Effector memory CD8-positive, alpha-beta T cell (primary cell): ENCODE measurements around the gene ZNF697.

ENCODE experiments used
- ATAC-seq: fragments of 150-1000 bp; cut with Tn5 transposase; replicated peaks from 2 replicates; pipeline ENCODE4 v1.10.0; 2021; ENCODE audit warnings: mild to moderate bottlenecking, moderate library complexity
- DNase-seq, 3 experiments: peaks; one replicate each; pipeline ENCODE4 v3.0.0; 2021
- H3K27ac Mint-ChIP-seq, 2 donors: one replicate each; pipeline ENCODE4 v1.8.0; 2022; ENCODE audit warnings: mild to moderate bottlenecking in 2 of 2, mixed read lengths in 2 of 2, moderate library complexity in 2 of 2
- H3K27me3 Mint-ChIP-seq, 2 donors: one replicate each; pipeline ENCODE4 v1.8.0; 2022; ENCODE audit warnings: mixed read lengths in 2 of 2
- H3K36me3 Mint-ChIP-seq: one replicate; pipeline ENCODE4 v1.8.0; 2022; ENCODE audit warnings: mild to moderate bottlenecking, moderate library complexity, mixed read lengths; ENCODE audit not compliant: insufficient read depth
- H3K4me1 Mint-ChIP-seq, 2 donors: one replicate each; pipeline ENCODE4 v1.8.0; 2022; ENCODE audit warnings: low read depth in 2 of 2, mixed read lengths in 2 of 2
- H3K4me3 Mint-ChIP-seq, 2 donors: one replicate each; pipeline ENCODE4 v1.8.0; 2022; ENCODE audit warnings: mild to moderate bottlenecking in 2 of 2, mixed read lengths in 2 of 2, moderate library complexity in 2 of 2
- H3K9me3 Mint-ChIP-seq, 2 donors: one replicate each; pipeline ENCODE4 v1.8.0; 2022; ENCODE audit warnings: mixed read lengths in 2 of 2

Gene ZNF697

DNA sequence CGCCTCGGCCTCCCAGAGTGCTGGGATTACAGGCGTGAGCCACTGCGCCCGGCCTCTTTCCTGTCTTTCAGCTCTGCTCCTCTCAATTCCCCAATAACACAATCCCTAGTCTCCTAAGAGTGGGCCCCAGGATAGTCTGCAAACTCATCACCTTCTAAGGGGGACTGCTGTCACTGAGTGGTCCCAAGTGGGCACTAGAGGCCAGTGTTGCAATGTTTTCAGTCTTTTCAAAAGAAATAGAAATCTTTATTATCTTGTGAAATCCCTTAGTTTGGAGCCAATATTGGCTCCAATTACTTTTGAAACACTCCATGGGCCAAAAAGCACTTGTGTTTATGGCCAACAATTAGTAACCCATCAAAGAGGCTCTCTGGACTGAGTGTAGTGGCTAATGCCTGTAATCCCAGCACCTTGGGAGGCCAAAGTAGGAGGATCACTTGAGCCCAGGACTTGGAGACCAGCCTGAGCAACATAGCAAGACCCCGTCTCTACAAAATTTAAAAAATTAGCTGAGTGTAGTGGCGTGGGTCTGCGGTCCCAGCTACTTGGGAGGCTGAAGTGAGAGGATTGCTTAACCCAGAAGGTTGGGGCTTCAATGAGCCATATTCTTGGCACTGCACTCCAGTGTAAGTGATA lies 28.6 kb upstream of the ZNF697 start:
- Mint-ChIP-seq H3K9me3 (no peaks in the 10 kb centered on the region), H3K36me3 (no peaks in the 10 kb centered on the region), H3K27me3 (peaks cover 29 to 47% of the 10 kb centered on the region in 2 donors), H3K4me1 (peaks cover 1 to 5% of the 10 kb centered on the region in 2 donors), H3K27ac (no peak overlapping the region), H3K4me3 (no peak overlapping the region)
- no peak for ATAC-seq
- DNase-seq: no peak

DNA sequence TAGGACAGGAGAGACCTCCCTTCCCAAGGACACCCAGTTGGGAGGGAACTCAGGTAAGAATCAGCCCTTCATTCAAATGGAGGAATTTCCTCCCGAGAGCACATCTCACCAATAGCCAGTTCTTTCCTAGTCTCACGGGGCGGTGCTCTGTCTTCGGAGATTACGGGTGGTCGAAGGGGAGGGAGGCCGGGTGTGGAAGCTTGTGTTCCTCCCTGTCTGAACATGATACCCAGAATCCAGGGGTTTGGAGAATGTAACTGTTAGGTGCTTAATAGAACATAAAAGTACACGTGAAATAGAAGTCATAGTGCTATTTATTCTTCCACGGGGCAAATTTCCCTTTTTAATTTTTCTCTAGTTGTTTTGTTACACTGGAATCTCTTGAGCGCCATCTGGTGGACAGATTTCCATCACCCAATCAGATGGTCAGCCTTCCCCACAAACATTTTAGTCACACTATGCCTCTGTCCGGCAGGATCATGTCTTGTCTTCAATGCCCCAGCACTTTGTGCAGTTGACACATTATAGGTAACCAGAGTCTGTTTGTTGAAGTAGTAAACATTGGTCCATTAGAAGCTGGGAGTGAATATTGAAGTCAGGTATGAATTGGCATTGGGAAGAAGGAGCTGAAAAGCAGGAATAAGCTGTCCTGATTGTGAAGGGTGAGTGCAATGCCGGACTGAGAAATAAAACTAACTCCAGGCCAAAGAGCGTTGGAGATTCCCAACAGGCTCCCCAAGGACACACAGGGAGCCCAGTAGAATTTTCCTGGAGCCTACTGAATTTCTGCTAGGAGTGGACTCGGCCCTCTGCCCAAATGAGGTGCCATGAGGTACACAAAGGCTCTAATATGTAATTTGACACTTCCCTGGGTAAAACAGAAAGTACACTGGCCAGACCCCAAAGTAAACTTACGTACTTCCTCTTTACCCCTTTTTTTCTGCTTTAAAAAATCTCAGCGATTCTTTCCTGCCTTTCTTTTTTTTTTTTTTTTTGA lies 27.6 kb upstream of the ZNF697 start:
- peak; percentile 20 to 45 (median 30) for DNase-seq
- Mint-ChIP-seq H3K27me3 (peaks cover 29 to 47% of the 10 kb centered on the region in 2 donors), H3K9me3 (no peaks in the 10 kb centered on the region), H3K36me3 (no peaks in the 10 kb centered on the region), H3K27ac (no peak overlapping the region), H3K4me3 (peak overlapping the region; percentile 43 to 60), H3K4me1 (peaks cover 1 to 5% of the 10 kb centered on the region in 2 donors)
- peak; percentile 42 for ATAC-seq

- H3K27me3 Mint-ChIP-seq: peaks cover 28 to 44% of the 10 kb centered on the region in 2 donors
- H3K36me3 Mint-ChIP-seq: peaks cover 2% of the 10 kb centered on the region
- H3K4me1 Mint-ChIP-seq: peaks cover 1 to 5% of the 10 kb centered on the region in 2 donors
- peak; percentile 68 for ATAC-seq
- H3K4me3 Mint-ChIP-seq: peak overlapping the region in 1 of 2 donors; percentile 60
- peak in 2 of 3 experiments; percentile 2 to 12 for DNase-seq
- H3K27ac Mint-ChIP-seq: no peak overlapping the region
- no peaks in the 10 kb centered on the region for H3K9me3 Mint-ChIP-seq
These were observed 26.8 kb upstream of the ZNF697 start for GRCh38 chr1:119674835-119675289.

DNA sequence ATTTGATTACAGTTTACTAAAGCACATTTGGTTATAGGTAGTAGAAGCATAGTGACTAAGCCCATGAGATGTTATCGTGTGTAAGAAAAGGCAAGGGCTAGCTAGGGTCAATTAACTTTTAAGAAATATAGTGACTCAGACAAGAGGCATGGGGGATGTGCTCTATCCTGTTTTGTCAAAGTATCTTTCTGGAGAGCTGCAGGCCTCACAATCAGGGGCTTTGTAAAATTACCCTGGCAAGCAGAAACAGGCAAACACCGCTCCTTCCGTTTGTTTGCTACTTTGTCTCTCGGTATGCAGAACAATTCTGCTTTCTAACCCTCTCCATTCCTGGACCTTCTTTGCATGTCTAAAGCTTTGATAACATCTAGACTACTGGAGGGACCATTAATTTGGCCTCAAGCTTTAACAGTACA lies 26.1 kb upstream of the ZNF697 start:
- Mint-ChIP-seq H3K4me1 (peaks cover 1 to 5% of the 10 kb centered on the region in 2 donors), H3K9me3 (no peaks in the 10 kb centered on the region), H3K4me3 (no peak overlapping the region), H3K27me3 (peaks cover 23 to 36% of the 10 kb centered on the region in 2 donors), H3K27ac (no peak overlapping the region), H3K36me3 (peaks cover 2% of the 10 kb centered on the region)
- ATAC-seq: no peak
- DNase-seq: no peak

DNA sequence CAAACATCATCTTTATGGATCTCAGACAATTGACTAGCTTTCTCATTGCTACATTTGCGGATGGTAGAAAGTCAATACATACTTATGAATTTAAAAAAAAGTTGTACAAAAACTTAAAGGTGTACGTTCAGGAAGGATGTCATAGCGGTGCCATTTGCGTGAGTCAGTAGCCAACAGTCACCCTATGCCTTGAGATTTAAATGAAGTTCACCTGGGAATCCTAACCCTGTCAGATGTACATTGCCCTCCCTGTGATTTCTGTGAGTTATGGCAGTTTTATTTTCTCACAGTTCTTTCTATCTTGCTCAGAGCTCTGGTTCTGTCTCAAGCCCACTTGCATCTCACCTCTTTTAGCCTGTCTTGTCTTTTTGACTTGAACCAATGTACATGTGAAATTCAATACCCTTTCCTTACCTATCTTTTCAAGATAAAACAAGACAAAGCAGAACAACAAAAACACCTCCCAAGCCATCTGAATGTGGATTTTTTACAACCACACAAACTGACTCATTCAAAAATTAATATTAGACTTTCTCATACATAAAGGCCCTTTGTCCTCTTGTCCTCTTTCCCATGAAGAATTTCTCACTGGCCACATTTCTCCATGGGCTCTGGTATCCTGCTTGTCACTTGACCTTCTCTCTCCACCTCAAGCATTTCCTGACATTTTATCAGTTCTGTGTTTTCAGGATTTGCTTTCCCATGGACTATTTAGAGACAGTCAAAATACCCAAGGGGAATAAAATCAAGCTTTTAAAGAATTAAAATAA lies 25.3 kb upstream of the ZNF697 start:
- H3K4me1 Mint-ChIP-seq: peaks cover 1 to 5% of the 10 kb centered on the region in 2 donors
- no peak overlapping the region for H3K27ac Mint-ChIP-seq
- H3K4me3 Mint-ChIP-seq: no peak overlapping the region
- H3K36me3 Mint-ChIP-seq: peaks cover 2% of the 10 kb centered on the region
- DNase-seq (no peak), ATAC-seq (no peak)
- H3K9me3 Mint-ChIP-seq: no peaks in the 10 kb centered on the region
- peaks cover 15 to 31% of the 10 kb centered on the region in 2 donors for H3K27me3 Mint-ChIP-seq

- DNase-seq (no peak), ATAC-seq (no peak)
- Mint-ChIP-seq H3K27ac (no peak overlapping the region), H3K4me1 (peaks cover 1 to 5% of the 10 kb centered on the region in 2 donors), H3K9me3 (no peaks in the 10 kb centered on the region), H3K27me3 (peaks cover 11 to 23% of the 10 kb centered on the region in 2 donors), H3K4me3 (no peak overlapping the region), H3K36me3 (peaks cover 2% of the 10 kb centered on the region)
These were observed 22.8 kb upstream of the ZNF697 start for GRCh38 chr1:119670898-119671297.

DNA sequence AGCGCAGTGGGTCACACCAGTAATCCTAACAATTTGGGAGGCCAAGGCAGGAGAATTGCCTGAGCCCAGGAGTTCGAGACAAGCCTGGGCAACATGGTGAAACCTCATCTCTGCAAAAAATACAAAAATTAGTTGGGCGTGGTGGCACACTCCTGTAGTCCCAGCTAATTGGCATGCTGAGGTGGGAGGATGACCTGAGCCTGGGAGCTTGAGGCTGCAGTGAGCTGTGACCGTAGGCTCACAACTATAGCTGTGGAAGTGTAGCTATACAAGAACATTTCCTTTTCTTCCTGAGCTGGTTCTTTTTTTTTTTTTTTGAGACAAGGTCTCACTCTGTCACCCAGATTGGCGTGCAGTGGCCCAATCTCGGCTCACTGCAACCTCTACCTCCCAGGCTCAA lies 19.1 kb upstream of the ZNF697 start:
- H3K4me3 Mint-ChIP-seq: no peak overlapping the region
- H3K9me3 Mint-ChIP-seq: no peaks in the 10 kb centered on the region
- peaks cover 2% of the 10 kb centered on the region for H3K36me3 Mint-ChIP-seq
- H3K27me3 Mint-ChIP-seq: peaks cover 7 to 11% of the 10 kb centered on the region in 2 donors
- no peak overlapping the region for H3K27ac Mint-ChIP-seq
- no peaks in the 10 kb centered on the region for H3K4me1 Mint-ChIP-seq
- no peak for DNase-seq
- no peak for ATAC-seq

DNA sequence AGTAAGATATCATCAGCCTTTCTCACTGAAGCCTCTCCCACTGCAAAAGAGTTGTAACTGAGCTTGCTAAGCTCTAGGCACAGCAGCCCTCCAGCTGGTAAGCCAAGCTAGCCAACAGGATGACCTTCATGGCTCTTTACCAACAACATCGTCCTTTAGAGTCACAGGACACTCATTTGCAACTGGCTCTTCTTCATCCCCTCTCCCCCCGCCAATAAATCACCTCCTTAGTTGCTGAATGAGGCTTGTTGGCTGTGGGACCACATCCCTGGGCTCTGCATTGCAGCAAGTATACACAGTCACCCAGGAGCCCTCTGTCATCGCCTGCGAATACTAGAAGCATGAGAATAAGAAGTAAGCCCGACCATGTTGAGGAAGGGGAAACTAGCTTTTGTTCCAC lies 16.0 kb upstream of the ZNF697 start:
- DNase-seq (no peak), ATAC-seq (no peak)
- no peaks in the 10 kb centered on the region for H3K36me3 Mint-ChIP-seq
- H3K4me3 Mint-ChIP-seq: no peak overlapping the region
- peaks cover 35 to 40% of the 10 kb centered on the region in 2 donors for H3K27me3 Mint-ChIP-seq
- H3K4me1 Mint-ChIP-seq: no peaks in the 10 kb centered on the region
- no peak overlapping the region for H3K27ac Mint-ChIP-seq
- H3K9me3 Mint-ChIP-seq: no peaks in the 10 kb centered on the region

GRCh38 chr1:119662034-119662437 lies 14.0 kb upstream of the ZNF697 start:
- ATAC-seq (no peak), DNase-seq (no peak)
- H3K4me3 Mint-ChIP-seq: no peak overlapping the region
- H3K27me3 Mint-ChIP-seq: peaks cover 35 to 40% of the 10 kb centered on the region in 2 donors
- H3K36me3 Mint-ChIP-seq: no peaks in the 10 kb centered on the region
- H3K4me1 Mint-ChIP-seq: no peaks in the 10 kb centered on the region
- no peak overlapping the region for H3K27ac Mint-ChIP-seq
- H3K9me3 Mint-ChIP-seq: no peaks in the 10 kb centered on the region

- ATAC-seq (no peak), DNase-seq (no peak)
- Mint-ChIP-seq H3K27me3 (peaks cover 33 to 37% of the 10 kb centered on the region in 2 donors), H3K4me3 (no peak overlapping the region), H3K9me3 (no peaks in the 10 kb centered on the region), H3K36me3 (no peaks in the 10 kb centered on the region), H3K27ac (no peak overlapping the region), H3K4me1 (no peaks in the 10 kb centered on the region)
These were observed 12.4 kb upstream of the ZNF697 start for GRCh38 chr1:119660253-119661083.

DNA sequence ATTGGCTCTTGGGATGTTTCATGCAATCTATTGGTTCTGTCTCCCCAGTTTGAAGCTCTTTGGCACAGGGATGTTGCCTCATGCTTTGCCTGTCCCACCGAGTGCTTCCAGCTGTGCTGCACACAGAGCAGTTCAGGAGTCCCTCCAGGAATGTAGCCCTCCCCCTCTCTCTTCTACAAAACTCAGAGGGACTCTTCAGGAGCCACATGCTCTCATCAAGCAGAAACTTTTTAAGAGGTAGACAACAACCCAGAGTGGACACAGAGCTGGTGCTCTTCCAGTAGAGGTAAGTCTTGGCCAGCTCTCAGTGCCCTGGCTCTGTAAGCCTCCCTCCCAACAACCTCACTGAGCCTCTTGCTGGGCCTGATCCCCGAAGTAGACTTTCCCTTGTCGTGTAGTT lies 11.6 kb upstream of the ZNF697 start:
- no peaks in the 10 kb centered on the region for H3K4me1 Mint-ChIP-seq
- H3K4me3 Mint-ChIP-seq: no peak overlapping the region
- no peaks in the 10 kb centered on the region for H3K9me3 Mint-ChIP-seq
- DNase-seq (no peak), ATAC-seq (no peak)
- H3K36me3 Mint-ChIP-seq: no peaks in the 10 kb centered on the region
- H3K27ac Mint-ChIP-seq: no peak overlapping the region
- H3K27me3 Mint-ChIP-seq: peaks cover 35 to 42% of the 10 kb centered on the region in 2 donors

- H3K36me3 Mint-ChIP-seq: no peaks in the 10 kb centered on the region
- peaks cover 46 to 57% of the 10 kb centered on the region in 2 donors for H3K27me3 Mint-ChIP-seq
- H3K4me3 Mint-ChIP-seq: no peak overlapping the region
- no peaks in the 10 kb centered on the region for H3K4me1 Mint-ChIP-seq
- no peaks in the 10 kb centered on the region for H3K9me3 Mint-ChIP-seq
- ATAC-seq: no peak
- H3K27ac Mint-ChIP-seq: no peak overlapping the region
- no peak for DNase-seq
These were observed 8.4 kb upstream of the ZNF697 start for GRCh38 chr1:119656410-119656955.
